GM23338 (cell line): ENCODE results near the gene MLC1. TPM values are rescaled to one million over a fixed set of nuclear protein-coding genes. Genes with fewer than 3 reads are reported as not detected.

ENCODE experiments used
- ATAC-seq: fragments of 200-7000 bp; cut with Tn5 transposase; 3 replicates; pipeline ENCODE4 v1.9.1; 2020
- DNase-seq: peaks from one replicate; pipeline ENCODE4 v3.0.0-alpha.2; 2015; ENCODE audit warnings: low spot score
- H2AFZ ChIP-seq: fragments of 200-600 bp; sonication (generic); 2 replicates; pipeline ENCODE4 v1.8.0; 2016; ENCODE audit warnings: antibody characterized with exemption, mild to moderate bottlenecking, moderate library complexity
- H3F3A ChIP-seq: fragments of 200-600 bp; sonication (generic); replicated peaks from 2 replicates; pipeline ENCODE4 v1.8.0; 2017; ENCODE audit warnings: antibody characterized with exemption, mixed run types, low read depth
- H3K27ac ChIP-seq: fragments of 200-600 bp; sonication (generic); 2 replicates; pipeline ENCODE4 v1.6.1; 2016; ENCODE audit warnings: low read depth
- H3K27me3 ChIP-seq: fragments of 200-600 bp; sonication (generic); 2 replicates; pipeline ENCODE4 v1.8.0; 2016; ENCODE audit warnings: mild to moderate bottlenecking, mixed run types, moderate library complexity; ENCODE audit not compliant: insufficient read depth
- H3K36me3 ChIP-seq: fragments of 200-600 bp; sonication (generic); 2 replicates; pipeline ENCODE4 v1.8.0; 2016; ENCODE audit warnings: mild to moderate bottlenecking; ENCODE audit not compliant: insufficient read depth
- H3K4me1 ChIP-seq: fragments of 200-600 bp; sonication (generic); 2 replicates; pipeline ENCODE4 v1.8.0; 2016; ENCODE audit warnings: mild to moderate bottlenecking, moderate library complexity; ENCODE audit not compliant: insufficient read depth
- H3K4me2 ChIP-seq: fragments of 200-600 bp; sonication (generic); 2 replicates; pipeline ENCODE4 v1.7.1; 2017; ENCODE audit warnings: mixed run types
- H3K4me3 ChIP-seq: fragments of 200-600 bp; sonication (generic); 2 replicates; pipeline ENCODE4 v1.6.1; 2016; ENCODE audit warnings: mixed run types
- H3K79me2 ChIP-seq: fragments of 200-600 bp; sonication (generic); replicated peaks from 2 replicates; pipeline ENCODE4 v1.8.0; 2017; ENCODE audit warnings: mild to moderate bottlenecking; ENCODE audit not compliant: insufficient read depth
- H3K9me2 ChIP-seq: fragments of 200-600 bp; sonication (generic); 2 replicates; pipeline ENCODE4 v1.8.0; 2017; ENCODE audit not compliant: insufficient read depth
- H4K20me1 ChIP-seq: fragments of 200-600 bp; sonication (generic); replicated peaks from 2 replicates; pipeline ENCODE4 v1.8.0; 2017; ENCODE audit warnings: mild to moderate bottlenecking; ENCODE audit not compliant: insufficient read depth
- H3K27ac Mint-ChIP-seq: 2 replicates; pipeline ENCODE4 v1.8.0; 2020; ENCODE audit warnings: inconsistent platforms, mild to moderate bottlenecking, moderate library complexity, mixed read lengths
- H3K27me3 Mint-ChIP-seq: 3 replicates; pipeline ENCODE4 v1.8.0; 2022; ENCODE audit warnings: low read depth, mild to moderate bottlenecking, moderate library complexity, mixed read lengths, inconsistent platforms; ENCODE audit not compliant: insufficient read depth, poor library complexity
- H3K36me3 Mint-ChIP-seq: 3 replicates; pipeline ENCODE4 v1.8.0; 2021; ENCODE audit warnings: low read depth, mild to moderate bottlenecking, inconsistent platforms, moderate library complexity, mixed read lengths
- H3K4me1 Mint-ChIP-seq: 3 replicates; pipeline ENCODE4 v1.8.0; 2020; ENCODE audit warnings: mild to moderate bottlenecking, inconsistent platforms, mixed read lengths
- H3K4me3 Mint-ChIP-seq: 3 replicates; pipeline ENCODE4 v1.8.0; 2021; ENCODE audit warnings: moderate library complexity, mild to moderate bottlenecking, inconsistent platforms, mixed read lengths
- H3K9me3 Mint-ChIP-seq: 3 replicates; pipeline ENCODE4 v1.8.0; 2020; ENCODE audit warnings: moderate library complexity, mild to moderate bottlenecking, inconsistent platforms, mixed read lengths
- CREB1 ChIP-seq: fragments of 250-450 bp; sonication (Bioruptor Pico); IDR thresholded peaks from 2 replicates; pipeline ENCODE4 v1.5.0; 2020; ENCODE audit warnings: low read depth, mild to moderate bottlenecking, moderate library complexity
- EZH2 ChIP-seq: fragments of 200-600 bp; sonication (generic); IDR thresholded peaks from one replicate; pipeline ENCODE4 v1.8.0; 2017; ENCODE audit warnings: antibody characterized with exemption, mild to moderate bottlenecking, low read depth; ENCODE audit not compliant: unreplicated experiment
- NANOG ChIP-seq: IDR thresholded peaks from 2 replicates; pipeline ENCODE4 v1.6.1; 2016; ENCODE audit warnings: antibody characterized with exemption, borderline replicate concordance
- polyA plus RNA-seq: library from polyadenylated mRNA; unstranded; fragments of >200 nt; fragmentation: Nextera tagmentation; extraction: Ambion mirVana; gene quantifications from 2 replicates; pipeline ENCODE4 v1.2.1, GENCODE V29; 2016
- total RNA-seq: library from RNA; depleted of rRNA; stranded (reverse); fragments of >200 nt; shearing (Covaris generic); gene quantifications from 2 replicates; pipeline ENCODE4 v1.2.3, GENCODE V29; 2014
- TF ChIP-seq, protein P1 (sequence below): fragments of 250-450 bp; sonication (Bioruptor Pico); IDR thresholded peaks from 2 replicates; pipeline ENCODE4 v1.5.0; 2020; ENCODE audit warnings: mild to moderate bottlenecking, moderate library complexity

The MLC1 gene
- total and polyA plus RNA-seq, 2 experiments from 2014 or later, result not detected

DNA sequence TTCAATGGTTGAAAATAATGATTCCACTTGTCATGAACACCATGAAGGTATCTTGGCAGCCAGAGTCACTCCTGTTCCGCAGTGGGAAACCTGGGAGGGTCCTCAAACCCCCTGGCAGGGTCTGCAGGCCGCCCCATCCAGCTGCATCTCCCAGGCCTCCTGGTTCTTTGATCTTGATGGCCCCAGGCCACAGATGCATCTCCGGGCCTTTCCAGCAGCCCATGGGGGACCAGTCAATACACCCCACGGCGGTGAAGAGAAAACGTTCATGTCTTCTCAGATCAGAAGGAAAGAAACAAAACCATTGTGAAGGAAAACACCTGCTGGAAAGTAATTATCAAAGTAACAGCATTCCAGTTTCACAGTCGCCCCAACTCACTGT is 25.4 kb downstream of the MLC1 start:
- no peaks in the 10 kb centered on the region for H4K20me1 ChIP-seq
- peak overlapping the region; percentile 89 for H3K4me2 ChIP-seq
- H3F3A ChIP-seq, result 0 out of 2 replicates have a peak, but pooled peaks cover 3% of the 10 kb centered on the region
- Mint-ChIP-seq H3K36me3 (no peaks in the 10 kb centered on the region), H3K4me1 (peaks cover 11% of the 10 kb centered on the region), H3K27me3 (peaks cover 18% of the 10 kb centered on the region), H3K27ac (no peak overlapping the region), H3K4me3 (peak overlapping the region; percentile 75), H3K9me3 (no peaks in the 10 kb centered on the region)
- peak overlapping the region; percentile 69; the same call in 1 of the 2 replicates for H3K4me3 ChIP-seq
- H3K4me1 ChIP-seq, result peaks cover 5% of the 10 kb centered on the region
- H3K79me2 ChIP-seq, result no peaks in the 10 kb centered on the region
- H3K27ac ChIP-seq, result no peak overlapping the region
- no peak overlapping the region; the same call in 1 of the 2 replicates for H2AFZ ChIP-seq
- no peak for DNase-seq
- H3K36me3 ChIP-seq, result no peaks in the 10 kb centered on the region
- H3K9me2 ChIP-seq, result no peaks in the 10 kb centered on the region
- TF ChIP-seq, protein P1, sequence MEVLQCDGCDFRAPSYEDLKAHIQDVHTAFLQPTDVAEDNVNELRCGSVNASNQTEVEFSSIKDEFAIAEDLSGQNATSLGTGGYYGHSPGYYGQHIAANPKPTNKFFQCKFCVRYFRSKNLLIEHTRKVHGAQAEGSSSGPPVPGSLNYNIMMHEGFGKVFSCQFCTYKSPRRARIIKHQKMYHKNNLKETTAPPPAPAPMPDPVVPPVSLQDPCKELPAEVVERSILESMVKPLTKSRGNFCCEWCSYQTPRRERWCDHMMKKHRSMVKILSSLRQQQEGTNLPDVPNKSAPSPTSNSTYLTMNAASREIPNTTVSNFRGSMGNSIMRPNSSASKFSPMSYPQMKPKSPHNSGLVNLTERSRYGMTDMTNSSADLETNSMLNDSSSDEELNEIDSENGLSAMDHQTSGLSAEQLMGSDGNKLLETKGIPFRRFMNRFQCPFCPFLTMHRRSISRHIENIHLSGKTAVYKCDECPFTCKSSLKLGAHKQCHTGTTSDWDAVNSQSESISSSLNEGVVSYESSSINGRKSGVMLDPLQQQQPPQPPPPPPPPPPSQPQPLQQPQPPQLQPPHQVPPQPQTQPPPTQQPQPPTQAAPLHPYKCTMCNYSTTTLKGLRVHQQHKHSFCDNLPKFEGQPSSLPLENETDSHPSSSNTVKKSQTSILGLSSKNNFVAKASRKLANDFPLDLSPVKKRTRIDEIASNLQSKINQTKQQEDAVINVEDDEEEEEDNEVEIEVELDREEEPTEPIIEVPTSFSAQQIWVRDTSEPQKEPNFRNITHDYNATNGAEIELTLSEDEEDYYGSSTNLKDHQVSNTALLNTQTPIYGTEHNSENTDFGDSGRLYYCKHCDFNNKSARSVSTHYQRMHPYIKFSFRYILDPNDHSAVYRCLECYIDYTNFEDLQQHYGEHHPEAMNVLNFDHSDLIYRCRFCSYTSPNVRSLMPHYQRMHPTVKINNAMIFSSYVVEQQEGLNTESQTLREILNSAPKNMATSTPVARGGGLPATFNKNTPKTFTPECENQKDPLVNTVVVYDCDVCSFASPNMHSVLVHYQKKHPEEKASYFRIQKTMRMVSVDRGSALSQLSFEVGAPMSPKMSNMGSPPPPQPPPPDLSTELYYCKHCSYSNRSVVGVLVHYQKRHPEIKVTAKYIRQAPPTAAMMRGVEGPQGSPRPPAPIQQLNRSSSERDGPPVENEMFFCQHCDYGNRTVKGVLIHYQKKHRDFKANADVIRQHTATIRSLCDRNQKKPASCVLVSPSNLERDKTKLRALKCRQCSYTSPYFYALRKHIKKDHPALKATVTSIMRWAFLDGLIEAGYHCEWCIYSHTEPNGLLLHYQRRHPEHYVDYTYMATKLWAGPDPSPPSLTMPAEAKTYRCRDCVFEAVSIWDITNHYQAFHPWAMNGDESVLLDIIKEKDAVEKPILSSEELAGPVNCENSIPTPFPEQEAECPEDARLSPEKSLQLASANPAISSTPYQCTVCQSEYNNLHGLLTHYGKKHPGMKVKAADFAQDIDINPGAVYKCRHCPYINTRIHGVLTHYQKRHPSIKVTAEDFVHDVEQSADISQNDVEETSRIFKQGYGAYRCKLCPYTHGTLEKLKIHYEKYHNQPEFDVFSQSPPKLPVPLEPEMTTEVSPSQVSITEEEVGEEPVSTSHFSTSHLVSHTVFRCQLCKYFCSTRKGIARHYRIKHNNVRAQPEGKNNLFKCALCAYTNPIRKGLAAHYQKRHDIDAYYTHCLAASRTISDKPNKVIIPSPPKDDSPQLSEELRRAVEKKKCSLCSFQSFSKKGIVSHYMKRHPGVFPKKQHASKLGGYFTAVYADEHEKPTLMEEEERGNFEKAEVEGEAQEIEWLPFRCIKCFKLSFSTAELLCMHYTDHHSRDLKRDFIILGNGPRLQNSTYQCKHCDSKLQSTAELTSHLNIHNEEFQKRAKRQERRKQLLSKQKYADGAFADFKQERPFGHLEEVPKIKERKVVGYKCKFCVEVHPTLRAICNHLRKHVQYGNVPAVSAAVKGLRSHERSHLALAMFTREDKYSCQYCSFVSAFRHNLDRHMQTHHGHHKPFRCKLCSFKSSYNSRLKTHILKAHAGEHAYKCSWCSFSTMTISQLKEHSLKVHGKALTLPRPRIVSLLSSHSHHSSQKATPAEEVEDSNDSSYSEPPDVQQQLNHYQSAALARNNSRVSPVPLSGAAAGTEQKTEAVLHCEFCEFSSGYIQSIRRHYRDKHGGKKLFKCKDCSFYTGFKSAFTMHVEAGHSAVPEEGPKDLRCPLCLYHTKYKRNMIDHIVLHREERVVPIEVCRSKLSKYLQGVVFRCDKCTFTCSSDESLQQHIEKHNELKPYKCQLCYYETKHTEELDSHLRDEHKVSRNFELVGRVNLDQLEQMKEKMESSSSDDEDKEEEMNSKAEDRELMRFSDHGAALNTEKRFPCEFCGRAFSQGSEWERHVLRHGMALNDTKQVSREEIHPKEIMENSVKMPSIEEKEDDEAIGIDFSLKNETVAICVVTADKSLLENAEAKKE, result no peak
- TF ChIP-seq NANOG, result no peak
- no peak for TF ChIP-seq CREB1 (CRISPR knock-in tag)
- no peak for TF ChIP-seq EZH2
- peaks cover 17% of the 10 kb centered on the region for H3K27me3 ChIP-seq
- no peak for ATAC-seq
